Sigmoid colon (tissue), 4 donors: ENCODE data around the gene RNF7.

Source experiments
- CTCF ChIP-seq, 4 experiments: fragments of 450-650 bp in 3 of 4; fragments of 200-600 bp in 1 of 4; IDR thresholded peaks; one replicate each; pipeline ENCODE4 v1.5.1; 2016 to 2019; ENCODE audit warnings: antibody characterized with exemption in 4 of 4, mild to moderate bottlenecking in 3 of 4, moderate library complexity in 2 of 4
- EP300 ChIP-seq, 4 donors: sonication (generic); formaldehyde crosslinking; IDR thresholded peaks; one replicate each; pipeline ENCODE4 v1.6.1; 2017; ENCODE audit warnings: antibody characterized with exemption in 4 of 4
- POLR2A ChIP-seq, 2 donors: fragments of 450-650 bp; IDR thresholded peaks; one replicate each; pipeline ENCODE4 v1.6.1; 2016; ENCODE audit warnings: antibody characterized with exemption in 2 of 2, mild to moderate bottlenecking in 2 of 2, moderate library complexity in 2 of 2
- POLR2AphosphoS5 ChIP-seq, 4 donors: sonication (generic); formaldehyde crosslinking; IDR thresholded peaks; one replicate each; pipeline ENCODE4 v1.6.1; 2017; ENCODE audit warnings: antibody characterized with exemption in 4 of 4

GRCh38 chr3:141784096-141784495, 46.0 kb downstream of the RNF7 start:
- TF ChIP-seq POLR2A (IDR thresholded peaks at IDR 0.05) (no peak), CTCF (IDR thresholded peaks at IDR 0.05) (no peak), EP300 (IDR thresholded peaks at IDR 0.05) (no peak), POLR2AphosphoS5 (IDR thresholded peaks at IDR 0.05) (no peak)
